ENCODE measurements around the gene WDR45B.

DNA sequence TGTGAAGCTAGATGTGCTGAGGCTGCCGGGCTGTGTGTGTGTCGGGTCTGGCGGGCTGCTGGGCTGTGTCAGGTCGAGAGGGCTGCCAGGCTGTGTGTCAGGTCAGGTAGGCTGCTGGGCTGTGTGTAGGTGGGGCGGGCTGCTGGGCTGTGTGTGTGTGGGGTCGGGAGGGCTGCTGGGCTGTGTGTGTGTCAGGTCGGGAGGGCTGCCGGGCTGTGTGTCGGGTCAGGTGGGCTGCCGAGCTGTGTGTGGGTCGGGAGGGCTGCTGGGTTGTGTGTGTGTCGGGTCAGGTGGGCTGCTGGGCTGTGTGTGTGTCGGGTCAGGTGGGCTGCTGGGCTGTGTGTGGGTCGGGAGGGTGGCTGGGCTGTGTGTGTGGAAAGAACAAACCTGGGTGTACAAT, 8.6 kb downstream of the WDR45B start:
- TF ChIP-seq, protein P1, sequence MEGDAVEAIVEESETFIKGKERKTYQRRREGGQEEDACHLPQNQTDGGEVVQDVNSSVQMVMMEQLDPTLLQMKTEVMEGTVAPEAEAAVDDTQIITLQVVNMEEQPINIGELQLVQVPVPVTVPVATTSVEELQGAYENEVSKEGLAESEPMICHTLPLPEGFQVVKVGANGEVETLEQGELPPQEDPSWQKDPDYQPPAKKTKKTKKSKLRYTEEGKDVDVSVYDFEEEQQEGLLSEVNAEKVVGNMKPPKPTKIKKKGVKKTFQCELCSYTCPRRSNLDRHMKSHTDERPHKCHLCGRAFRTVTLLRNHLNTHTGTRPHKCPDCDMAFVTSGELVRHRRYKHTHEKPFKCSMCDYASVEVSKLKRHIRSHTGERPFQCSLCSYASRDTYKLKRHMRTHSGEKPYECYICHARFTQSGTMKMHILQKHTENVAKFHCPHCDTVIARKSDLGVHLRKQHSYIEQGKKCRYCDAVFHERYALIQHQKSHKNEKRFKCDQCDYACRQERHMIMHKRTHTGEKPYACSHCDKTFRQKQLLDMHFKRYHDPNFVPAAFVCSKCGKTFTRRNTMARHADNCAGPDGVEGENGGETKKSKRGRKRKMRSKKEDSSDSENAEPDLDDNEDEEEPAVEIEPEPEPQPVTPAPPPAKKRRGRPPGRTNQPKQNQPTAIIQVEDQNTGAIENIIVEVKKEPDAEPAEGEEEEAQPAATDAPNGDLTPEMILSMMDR (IDR thresholded peaks at IDR 0.05): no peak
- no peak for TF ChIP-seq POLR2A (IDR thresholded peaks at IDR 0.05)
